Measurements from ENCODE around the gene GANC. TPM values are rescaled to one million over a fixed set of nuclear protein-coding genes. Genes with fewer than 3 reads are reported as not detected.

Gene GANC
- total and polyA plus RNA-seq, 9 of the 15 experiments (the other 6 are each of a cell fraction or from before 2014, with no cell fraction given): 10.9 to 19.0 (median 14.5) TPM

DNA sequence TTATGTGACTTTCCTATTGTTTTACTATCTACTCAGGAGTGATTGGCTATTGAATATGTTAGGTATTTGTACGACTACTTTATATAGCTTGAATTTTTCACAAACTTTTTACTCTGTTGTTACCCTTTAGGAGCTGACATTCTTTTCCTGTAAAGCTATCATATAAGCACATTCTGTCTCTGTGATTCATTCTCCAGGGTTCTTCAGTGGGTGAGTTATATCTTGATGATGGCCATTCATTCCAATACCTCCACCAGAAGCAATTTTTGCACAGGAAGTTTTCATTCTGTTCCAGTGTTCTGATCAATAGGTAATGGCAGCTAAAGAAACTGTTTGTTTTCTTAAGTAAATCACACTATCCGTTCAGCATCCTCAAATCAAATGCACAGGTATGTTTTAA is 76.2 kb downstream of the GANC start:
- H3K9me1 ChIP-seq (ENCODE audit: control insufficient read depth, insufficient read depth, low read length): no peaks in the 10 kb centered on the region
- no peak overlapping the region for H2AFZ ChIP-seq (ENCODE audit: low read depth, low read length)
- TF ChIP-seq FOXJ2 (tag; IDR thresholded peaks at IDR 0.05) (no peak), ZEB2 (IDR thresholded peaks at IDR 0.05) (no peak)
- TF ChIP-seq, protein P1, sequence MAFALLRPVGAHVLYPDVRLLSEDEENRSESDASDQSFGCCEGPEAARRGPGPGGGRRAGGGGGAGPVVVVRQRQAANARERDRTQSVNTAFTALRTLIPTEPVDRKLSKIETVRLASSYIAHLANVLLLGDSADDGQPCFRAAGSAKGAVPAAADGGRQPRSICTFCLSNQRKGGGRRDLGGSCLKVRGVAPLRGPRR (CRISPR knock-in tag; IDR thresholded peaks at IDR 0.05): no peak
- H3K27me3 ChIP-seq (ENCODE audit: control insufficient read depth in 2 of 2, insufficient read depth in 2 of 2, low read length in 2 of 2): no peaks in the 10 kb centered on the region
- FAIRE-seq (no peak), ATAC-seq (no peak), DNase-seq (ENCODE audit: extremely low read depth in 1 of 4, low spot score in 3 of 4) (no peak)
- H3K36me3 ChIP-seq (ENCODE audit: control insufficient read depth, insufficient read depth, low read length): no peaks in the 10 kb centered on the region
- 50% methylated on average over 2 of the region's 2 CpGs for WGBS (ENCODE audit: insufficient coverage, low coverage, missing lambda C conversion rate)
- no peak overlapping the region for H3K27ac ChIP-seq (ENCODE audit: extremely low read depth, low read depth, low read length)
- H3K9me3 ChIP-seq (replicated peaks; ENCODE audit: control insufficient read depth, insufficient read depth, low read depth, low read length): no peaks in the 10 kb centered on the region
- ChIA-PET POLR2A (no interaction called here), CTCF (ENCODE audit: low intra/inter-chr PET ratio) (no interaction called here)
- in situ Hi-C loops (cut with MboI): no loop called here
- H3K79me2 ChIP-seq (ENCODE audit: control insufficient read depth, insufficient read depth, low read length): no peaks in the 10 kb centered on the region
- intact Hi-C loops (cut with micrococcal nuclease): no loop called here
- H3K4me1 ChIP-seq (replicated peaks in 1 of 2; ENCODE audit: control insufficient read depth in 2 of 2, insufficient read depth in 2 of 2, low read length in 2 of 2): 0 out of 5 replicates have a peak, but pooled peaks cover 0 to 2% of the 10 kb centered on the region in 2 experiments
- no peak overlapping the region for H3K9ac ChIP-seq (ENCODE audit: insufficient read depth in 1 of 2, low read depth in 2 of 2, low read length in 2 of 2)
- no peak overlapping the region for H3K4me3 ChIP-seq
- H3K4me2 ChIP-seq (ENCODE audit: insufficient read depth, low read length): no peak overlapping the region
- no TSS peak for BruUV-seq (replicated peaks)
- no peaks in the 10 kb centered on the region for H4K20me1 ChIP-seq (replicated peaks; ENCODE audit: control insufficient read depth, insufficient read depth, low read length)

DNA sequence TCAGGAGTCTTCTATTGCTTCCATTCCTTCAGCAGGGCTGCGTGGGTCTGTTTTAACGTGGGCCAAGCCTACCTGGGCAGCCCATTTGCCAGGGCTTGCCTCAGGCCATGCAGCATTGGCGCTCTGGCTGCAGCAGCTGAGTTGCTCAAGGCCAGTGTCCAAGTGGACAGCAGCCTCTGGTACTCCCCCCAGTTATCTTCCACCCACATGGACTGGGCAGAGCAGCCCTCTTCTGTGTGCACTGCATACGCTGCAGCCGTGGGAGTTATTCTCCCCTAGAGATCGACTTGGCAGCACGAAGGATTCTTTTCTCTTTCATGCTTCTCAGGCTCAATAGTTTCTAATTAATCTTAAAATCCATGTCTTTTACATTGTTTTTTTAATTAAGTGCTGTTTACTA is 79.4 kb downstream of the GANC start:
- H2AFZ ChIP-seq (ENCODE audit: low read depth, low read length): no peak overlapping the region
- no peaks in the 10 kb centered on the region for H3K9me1 ChIP-seq (ENCODE audit: control insufficient read depth, insufficient read depth, low read length)
- no peaks in the 10 kb centered on the region for H3K9me3 ChIP-seq (replicated peaks; ENCODE audit: control insufficient read depth, insufficient read depth, low read depth, low read length)
- FAIRE-seq (no peak), DNase-seq (ENCODE audit: extremely low read depth in 1 of 4, low spot score in 3 of 4) (no peak), ATAC-seq (no peak)
- BruUV-seq (replicated peaks): no TSS peak
- no peaks in the 10 kb centered on the region for H3K36me3 ChIP-seq (ENCODE audit: control insufficient read depth, insufficient read depth, low read length)
- 0 out of 5 replicates have a peak, but pooled peaks cover 0 to 2% of the 10 kb centered on the region in 2 experiments for H3K4me1 ChIP-seq (replicated peaks in 1 of 2; ENCODE audit: control insufficient read depth in 2 of 2, insufficient read depth in 2 of 2, low read length in 2 of 2)
- no peak overlapping the region for H3K4me2 ChIP-seq (ENCODE audit: insufficient read depth, low read length)
- 44% methylated on average over 7 of the region's 7 CpGs for WGBS (ENCODE audit: insufficient coverage, low coverage, missing lambda C conversion rate)
- H3K79me2 ChIP-seq (ENCODE audit: control insufficient read depth, insufficient read depth, low read length): no peaks in the 10 kb centered on the region
- no peak overlapping the region for H3K27ac ChIP-seq (ENCODE audit: extremely low read depth, low read depth, low read length)
- no peak overlapping the region for H3K4me3 ChIP-seq
- in situ Hi-C loops (cut with MboI) (no loop called here), intact Hi-C loops (cut with micrococcal nuclease) (no loop called here)
- H3K27me3 ChIP-seq (ENCODE audit: control insufficient read depth in 2 of 2, insufficient read depth in 2 of 2, low read length in 2 of 2): no peaks in the 10 kb centered on the region
- TF ChIP-seq RBM25 (IDR thresholded peaks at IDR 0.05; ENCODE audit: low read depth, low read length, severe bottlenecking) (no peak), SP2 (IDR thresholded peaks at IDR 0.05; ENCODE audit: extremely low read depth, low read depth, low read length, poor library complexity, severe bottlenecking) (no peak), RAD51 (IDR thresholded peaks at IDR 0.05; ENCODE audit: borderline replicate concordance, low read depth) (no peak)
- TF ChIP-seq, protein P2, sequence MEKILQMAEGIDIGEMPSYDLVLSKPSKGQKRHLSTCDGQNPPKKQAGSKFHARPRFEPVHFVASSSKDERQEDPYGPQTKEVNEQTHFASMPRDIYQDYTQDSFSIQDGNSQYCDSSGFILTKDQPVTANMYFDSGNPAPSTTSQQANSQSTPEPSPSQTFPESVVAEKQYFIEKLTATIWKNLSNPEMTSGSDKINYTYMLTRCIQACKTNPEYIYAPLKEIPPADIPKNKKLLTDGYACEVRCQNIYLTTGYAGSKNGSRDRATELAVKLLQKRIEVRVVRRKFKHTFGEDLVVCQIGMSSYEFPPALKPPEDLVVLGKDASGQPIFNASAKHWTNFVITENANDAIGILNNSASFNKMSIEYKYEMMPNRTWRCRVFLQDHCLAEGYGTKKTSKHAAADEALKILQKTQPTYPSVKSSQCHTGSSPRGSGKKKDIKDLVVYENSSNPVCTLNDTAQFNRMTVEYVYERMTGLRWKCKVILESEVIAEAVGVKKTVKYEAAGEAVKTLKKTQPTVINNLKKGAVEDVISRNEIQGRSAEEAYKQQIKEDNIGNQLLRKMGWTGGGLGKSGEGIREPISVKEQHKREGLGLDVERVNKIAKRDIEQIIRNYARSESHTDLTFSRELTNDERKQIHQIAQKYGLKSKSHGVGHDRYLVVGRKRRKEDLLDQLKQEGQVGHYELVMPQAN (IDR thresholded peaks at IDR 0.05; ENCODE audit: borderline replicate concordance): no peak
- ChIA-PET CTCF (ENCODE audit: low intra/inter-chr PET ratio) (no interaction called here), POLR2A (no interaction called here)
- H4K20me1 ChIP-seq (replicated peaks; ENCODE audit: control insufficient read depth, insufficient read depth, low read length): no peaks in the 10 kb centered on the region
- H3K9ac ChIP-seq (ENCODE audit: insufficient read depth in 1 of 2, low read depth in 2 of 2, low read length in 2 of 2): peak overlapping the region in 1 of 2 experiments; percentile 76; a peak in 1 of 4 replicates
